Endothelial cell (in vitro differentiated cells): ENCODE data around the gene SFMBT2. TPM values are rescaled to one million over a fixed set of nuclear protein-coding genes. Genes with fewer than 3 reads are reported as not detected.

Experiments
- DNase-seq: peaks from one replicate; pipeline ENCODE4 v3.0.0; 2021; ENCODE audit warnings: low spot score
- H3K27ac Mint-ChIP-seq: one replicate; pipeline ENCODE4 v1.8.0; 2021; ENCODE audit warnings: mixed read lengths, inconsistent platforms; ENCODE audit not compliant: unreplicated experiment
- H3K27me3 Mint-ChIP-seq: one replicate; pipeline ENCODE4 v1.8.0; 2021; ENCODE audit warnings: mild to moderate bottlenecking, moderate library complexity, mixed read lengths, inconsistent platforms; ENCODE audit not compliant: unreplicated experiment
- H3K36me3 Mint-ChIP-seq: one replicate; pipeline ENCODE4 v1.8.0; 2021; ENCODE audit warnings: mild to moderate bottlenecking, low read depth, mixed read lengths, inconsistent platforms; ENCODE audit not compliant: unreplicated experiment
- H3K4me1 Mint-ChIP-seq: one replicate; pipeline ENCODE4 v1.8.0; 2021; ENCODE audit warnings: mild to moderate bottlenecking, mixed read lengths, inconsistent platforms; ENCODE audit not compliant: unreplicated experiment
- H3K4me3 Mint-ChIP-seq: one replicate; pipeline ENCODE4 v1.8.0; 2021; ENCODE audit warnings: mild to moderate bottlenecking, mixed read lengths, inconsistent platforms; ENCODE audit not compliant: unreplicated experiment
- H3K9me3 Mint-ChIP-seq: one replicate; pipeline ENCODE4 v1.8.0; 2021; ENCODE audit warnings: mixed read lengths, inconsistent platforms; ENCODE audit not compliant: unreplicated experiment
- CTCF ChIP-seq: fragments of 200-600 bp; sonication (generic); IDR thresholded peaks from one replicate; pipeline ENCODE4 v1.5.0; 2021; ENCODE audit warnings: antibody characterized with exemption; ENCODE audit not compliant: unreplicated experiment
- total RNA-seq: library from RNA; stranded (reverse); fragmentation: NEBNext Ultra II Directional; extraction: Animal tissue kit (Norgen Biotek cat#: 25700); gene quantifications from one replicate; pipeline ENCODE4 v1.2.1, GENCODE V29; 2021; ENCODE audit not compliant: unreplicated experiment

The SFMBT2 gene
- total RNA-seq, 1 donor from 2014 or later: 16.0 TPM

GRCh38 chr10:7340179-7340874 is 70.5 kb downstream of the SFMBT2 start:
- Mint-ChIP-seq H3K27me3 (peaks cover 6% of the 10 kb centered on the region), H3K9me3 (no peaks in the 10 kb centered on the region), H3K4me1 (peaks cover 31% of the 10 kb centered on the region), H3K4me3 (no peak overlapping the region), H3K27ac (no peak overlapping the region), H3K36me3 (peaks cover 23% of the 10 kb centered on the region)
- TF ChIP-seq CTCF: no peak
- no peak for DNase-seq

- Mint-ChIP-seq H3K27me3 (peaks cover 6% of the 10 kb centered on the region), H3K4me3 (no peak overlapping the region), H3K36me3 (peaks cover 23% of the 10 kb centered on the region), H3K4me1 (peaks cover 35% of the 10 kb centered on the region), H3K9me3 (no peaks in the 10 kb centered on the region), H3K27ac (no peak overlapping the region)
- no peak for DNase-seq
- no peak for TF ChIP-seq CTCF
Measured at GRCh38 chr10:7339510-7339909, 71.3 kb downstream of the SFMBT2 start.

- Mint-ChIP-seq H3K9me3 (no peaks in the 10 kb centered on the region), H3K27ac (no peak overlapping the region), H3K27me3 (peaks cover 4% of the 10 kb centered on the region), H3K4me1 (peaks cover 43% of the 10 kb centered on the region), H3K36me3 (peaks cover 14% of the 10 kb centered on the region), H3K4me3 (no peak overlapping the region)
- no peak for DNase-seq
- TF ChIP-seq CTCF: no peak
Measured at GRCh38 chr10:7338469-7338868, 72.4 kb downstream of the SFMBT2 start.

- peaks cover 12% of the 10 kb centered on the region for H3K36me3 Mint-ChIP-seq
Measured at GRCh38 chr10:7337431-7338171, 73.2 kb downstream of the SFMBT2 start.

More at GRCh38 chr10:7337431-7338171, 73.2 kb downstream of the SFMBT2 start:
- H3K4me3 Mint-ChIP-seq: peak overlapping the region; percentile 43
- no peak for TF ChIP-seq CTCF
- DNase-seq: no peak
- H3K27ac Mint-ChIP-seq: peak overlapping the region; percentile 81
- peaks cover 4% of the 10 kb centered on the region for H3K27me3 Mint-ChIP-seq
- H3K9me3 Mint-ChIP-seq: no peaks in the 10 kb centered on the region
- H3K4me1 Mint-ChIP-seq: peaks cover 46% of the 10 kb centered on the region
